HFF-Myc (cell line): ENCODE results near the gene CLASRP.

Source experiments
- DNase-seq: peaks from one replicate; pipeline ENCODE4 v3.0.0-alpha.2; 2011; ENCODE audit warnings: low read depth; ENCODE audit errors: extremely low read depth
- H3K4me3 ChIP-seq: replicated peaks from 2 replicates; pipeline ENCODE4 v1.5.1; 2011; ENCODE audit warnings: low read depth, mild to moderate bottlenecking, control low read depth, low read length
- CTCF ChIP-seq: IDR thresholded peaks from 2 replicates; pipeline ENCODE4 v1.5.1; 2012; ENCODE audit warnings: mild to moderate bottlenecking, low read depth, low read length, control low read depth; ENCODE audit errors: missing control alignments

The CLASRP gene, protein sequence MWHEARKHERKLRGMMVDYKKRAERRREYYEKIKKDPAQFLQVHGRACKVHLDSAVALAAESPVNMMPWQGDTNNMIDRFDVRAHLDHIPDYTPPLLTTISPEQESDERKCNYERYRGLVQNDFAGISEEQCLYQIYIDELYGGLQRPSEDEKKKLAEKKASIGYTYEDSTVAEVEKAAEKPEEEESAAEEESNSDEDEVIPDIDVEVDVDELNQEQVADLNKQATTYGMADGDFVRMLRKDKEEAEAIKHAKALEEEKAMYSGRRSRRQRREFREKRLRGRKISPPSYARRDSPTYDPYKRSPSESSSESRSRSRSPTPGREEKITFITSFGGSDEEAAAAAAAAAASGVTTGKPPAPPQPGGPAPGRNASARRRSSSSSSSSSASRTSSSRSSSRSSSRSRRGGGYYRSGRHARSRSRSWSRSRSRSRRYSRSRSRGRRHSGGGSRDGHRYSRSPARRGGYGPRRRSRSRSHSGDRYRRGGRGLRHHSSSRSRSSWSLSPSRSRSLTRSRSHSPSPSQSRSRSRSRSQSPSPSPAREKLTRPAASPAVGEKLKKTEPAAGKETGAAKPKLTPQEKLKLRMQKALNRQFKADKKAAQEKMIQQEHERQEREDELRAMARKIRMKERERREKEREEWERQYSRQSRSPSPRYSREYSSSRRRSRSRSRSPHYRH

DNA sequence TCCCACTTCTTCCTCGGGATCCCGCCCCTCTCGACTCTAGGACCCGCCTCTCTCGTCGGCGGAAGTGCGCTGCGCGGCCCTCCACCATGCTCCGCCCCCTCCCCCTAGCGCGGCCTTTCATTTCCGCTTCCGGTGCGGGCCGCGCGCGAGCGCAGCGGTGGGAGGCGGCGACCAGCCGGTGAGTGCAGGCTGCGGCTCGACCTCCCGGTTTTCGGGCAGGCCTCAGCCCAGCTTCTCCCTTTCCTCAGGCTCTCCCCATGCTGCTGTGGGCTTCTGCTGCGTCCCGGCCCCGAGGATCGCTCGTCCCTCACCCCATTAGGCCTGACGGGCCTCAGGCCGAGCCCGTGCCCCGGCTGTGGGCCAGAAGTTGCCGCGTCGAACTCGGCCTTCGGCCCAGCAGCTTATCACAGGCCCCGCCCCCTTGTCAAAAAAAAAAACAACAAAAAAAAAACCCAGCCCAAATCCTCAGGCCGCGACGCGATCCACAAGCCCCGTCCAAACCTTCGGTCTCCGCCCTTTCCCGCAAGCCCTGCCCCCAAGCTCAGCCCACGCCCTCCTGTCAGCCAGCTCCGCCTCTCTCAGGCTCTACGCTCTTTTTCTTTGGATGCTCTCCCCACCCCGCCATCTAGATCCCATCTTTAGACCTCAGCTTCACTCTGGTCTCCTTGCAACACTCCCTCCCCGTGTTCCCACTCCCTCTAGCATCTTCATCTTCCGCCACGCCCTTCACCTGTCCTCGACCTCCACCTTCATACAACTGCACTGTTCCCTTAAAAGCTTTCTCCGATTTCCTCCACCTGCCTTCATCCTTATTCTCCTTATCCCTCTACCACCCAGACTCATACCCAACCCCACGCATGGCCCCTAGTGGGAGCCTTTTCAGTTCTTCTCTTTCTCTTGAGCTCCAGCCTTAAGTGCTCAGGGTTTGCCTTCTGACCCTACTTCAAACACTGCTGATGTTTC lies at the start of gene CLASRP:
CLASRP (plus strand) TSS at position 115 of the 963 bp plus-strand sequence. CDS start 1,168 bp downstream, outside the sequence.
- TF ChIP-seq CTCF = no peak
- DNase-seq = peak; percentile 43
- peak within 1 kb of the TSS; percentile 83 for H3K4me3 ChIP-seq

GRCh38 chr19:44990459-44990858 lies 48.4 kb upstream of the CLASRP start:
- no peak for TF ChIP-seq CTCF
- DNase-seq = no peak

GRCh38 chr19:44990966-44991365 lies 47.9 kb upstream of the CLASRP start:
- DNase-seq = no peak
- no peak overlapping the region for H3K4me3 ChIP-seq
- no peak for TF ChIP-seq CTCF

More at GRCh38 chr19:44990459-44990858, 48.4 kb upstream of the CLASRP start:
- no peak overlapping the region for H3K4me3 ChIP-seq

DNA sequence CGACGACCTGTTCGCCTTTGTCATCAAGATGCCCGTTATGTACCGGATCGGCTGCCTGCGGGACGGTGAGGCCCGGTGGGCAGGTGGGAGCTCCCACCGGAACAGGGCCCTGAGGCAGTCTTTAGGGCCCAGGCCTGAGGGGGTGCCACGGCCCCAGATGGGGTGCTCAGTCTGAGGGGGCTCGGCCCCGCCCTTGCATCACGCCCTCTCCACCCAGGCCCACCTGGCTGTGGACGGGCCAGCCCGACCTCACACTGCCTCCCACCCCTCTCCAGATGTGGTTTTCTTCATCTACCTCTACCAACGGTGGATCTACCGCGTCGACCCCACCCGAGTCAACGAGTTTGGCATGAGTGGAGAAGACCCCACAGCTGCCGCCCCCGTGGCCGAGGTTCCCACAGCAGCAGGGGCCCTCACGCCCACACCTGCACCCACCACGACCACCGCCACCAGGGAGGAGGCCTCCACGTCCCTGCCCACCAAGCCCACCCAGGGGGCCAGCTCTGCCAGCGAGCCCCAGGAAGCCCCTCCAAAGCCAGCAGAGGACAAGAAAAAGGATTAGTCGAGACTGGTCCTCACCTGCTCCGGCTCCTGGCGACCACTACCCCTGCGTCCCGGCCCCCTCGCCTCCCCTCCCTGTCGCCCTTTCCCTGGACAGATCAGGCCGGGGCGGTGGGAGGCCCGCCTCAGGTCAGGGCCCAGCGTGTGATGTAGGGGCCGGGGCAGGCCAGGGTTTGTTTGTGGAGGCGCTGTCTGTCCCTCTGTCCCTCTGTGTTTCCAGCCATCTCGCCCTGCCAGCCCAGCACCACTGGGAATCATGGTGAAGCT lies 46.3 kb upstream of the CLASRP start:
- no peak overlapping the region for H3K4me3 ChIP-seq
- TF ChIP-seq CTCF = no peak
- DNase-seq = no peak

GRCh38 chr19:44993526-44993925 lies 45.3 kb upstream of the CLASRP start:
- no peak for DNase-seq
- no peak for TF ChIP-seq CTCF
- no peak overlapping the region for H3K4me3 ChIP-seq
